COLO668 (cell line): Measurements from ENCODE around the gene ADRB1.

Experiments
- DNase-seq: peaks from one replicate; lab custom pipeline; 2025; ENCODE audit not compliant: unreplicated experiment; lab: John Stamatoyannopoulos, UW

ADRB1 gene

DNA sequence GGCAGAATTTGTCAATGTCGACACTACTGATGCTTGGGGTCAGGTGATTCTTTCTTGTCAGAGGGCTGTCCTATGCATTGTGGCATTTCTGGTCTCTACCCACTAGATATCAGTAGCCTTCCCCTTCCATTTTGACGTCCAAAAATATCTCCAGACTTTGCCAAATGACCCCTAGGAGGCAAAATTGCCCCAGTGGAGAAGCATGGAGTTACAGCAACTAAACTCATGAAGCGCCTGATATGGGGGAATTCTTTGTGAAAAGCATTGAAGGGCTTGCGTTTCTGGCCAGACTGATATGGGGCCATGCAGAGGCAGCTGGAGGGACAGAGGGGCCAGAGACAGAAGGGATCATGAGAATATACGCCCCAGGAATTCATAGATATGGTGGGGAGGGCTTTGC lies 43.6 kb downstream of the ADRB1 start:
- no peak for DNase-seq

DNA sequence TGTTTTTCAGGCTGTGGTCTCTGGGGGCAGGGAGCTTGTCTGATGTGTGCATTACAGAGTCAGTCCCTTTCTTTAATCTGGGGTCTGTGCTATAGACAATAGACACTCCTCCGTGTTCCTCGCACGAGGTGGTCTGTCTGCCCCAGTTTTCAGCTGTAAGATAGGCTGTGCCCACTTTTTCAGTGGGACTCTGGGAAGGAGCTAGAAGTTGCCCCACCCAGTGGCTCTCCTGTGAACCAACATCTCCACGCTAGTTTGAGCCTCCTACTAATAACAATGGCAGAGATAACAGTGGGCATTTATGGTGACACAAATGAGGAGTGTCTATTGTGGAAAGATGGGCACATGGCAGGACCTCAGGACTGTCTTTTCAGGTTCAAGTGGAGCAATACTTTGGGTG lies 44.0 kb downstream of the ADRB1 start:
- no peak for DNase-seq

DNA sequence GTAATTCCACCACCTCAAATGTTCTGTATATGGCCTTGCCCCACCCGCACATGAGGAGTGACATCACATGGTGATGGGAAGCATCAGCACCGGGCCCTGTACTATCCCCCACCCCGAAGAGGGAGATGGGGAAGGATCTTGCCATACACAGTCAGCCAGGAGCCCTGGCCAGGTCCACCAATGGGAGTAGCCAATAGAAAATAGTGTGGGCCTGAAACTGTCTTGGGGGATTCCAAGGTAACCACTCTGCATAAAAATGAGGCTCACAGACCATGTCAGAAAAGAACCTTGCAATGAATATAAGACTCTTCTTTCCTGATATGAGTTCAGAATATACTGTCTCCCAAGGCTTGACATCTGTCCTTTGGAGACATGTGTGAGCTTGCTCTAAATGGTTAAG lies 51.1 kb downstream of the ADRB1 start:
- no peak for DNase-seq

DNA sequence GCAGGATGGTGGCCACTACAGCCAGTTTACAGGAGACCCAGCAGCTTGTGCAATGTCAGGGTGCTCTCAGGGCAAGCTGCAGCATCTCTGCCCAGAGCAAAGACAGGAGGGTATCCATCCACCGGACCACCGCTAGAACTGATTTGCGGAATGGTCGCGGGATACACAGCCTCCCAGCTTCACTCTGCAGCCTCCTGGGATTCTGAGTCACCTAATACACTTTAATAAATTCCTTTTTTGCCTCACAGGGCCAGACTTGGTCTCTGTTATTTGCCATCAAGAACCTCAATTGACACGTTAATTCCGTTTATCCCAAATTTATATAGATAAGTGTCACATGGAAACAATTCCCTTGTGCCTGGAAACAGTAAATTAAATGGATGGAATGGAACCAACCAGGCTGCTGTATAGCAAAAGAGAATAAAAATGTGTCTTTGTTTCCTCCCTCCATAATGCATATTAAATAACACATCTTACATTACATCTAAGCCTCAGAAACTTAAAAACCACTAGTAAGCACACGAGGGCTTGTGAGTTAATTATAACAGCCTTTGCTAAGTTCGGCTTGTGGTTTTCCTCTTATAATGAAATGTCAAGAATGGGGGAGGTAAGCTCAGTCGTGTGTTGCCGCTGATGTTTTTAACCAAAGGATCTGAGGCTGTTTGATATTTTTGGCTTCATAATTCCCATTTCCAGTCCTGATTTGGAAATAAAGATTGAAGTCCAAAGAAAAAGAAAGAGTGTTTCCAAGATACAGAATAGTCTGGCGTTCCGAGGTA lies 52.1 kb downstream of the ADRB1 start:
- DNase-seq: no peak
